ENCODE results near the gene SERPINA10. TPM values are rescaled to one million over a fixed set of nuclear protein-coding genes. Genes with fewer than 3 reads are reported as not detected.
A peak's percentile ranks its signal among the peaks of the same experiment; 100 is the strongest.

The SERPINA10 gene
- total and polyA plus RNA-seq, 2 of the 13 experiments (the other 11 are each of a cell fraction or from before 2014, with no cell fraction given) = 20.1 to 20.2 TPM

DNA sequence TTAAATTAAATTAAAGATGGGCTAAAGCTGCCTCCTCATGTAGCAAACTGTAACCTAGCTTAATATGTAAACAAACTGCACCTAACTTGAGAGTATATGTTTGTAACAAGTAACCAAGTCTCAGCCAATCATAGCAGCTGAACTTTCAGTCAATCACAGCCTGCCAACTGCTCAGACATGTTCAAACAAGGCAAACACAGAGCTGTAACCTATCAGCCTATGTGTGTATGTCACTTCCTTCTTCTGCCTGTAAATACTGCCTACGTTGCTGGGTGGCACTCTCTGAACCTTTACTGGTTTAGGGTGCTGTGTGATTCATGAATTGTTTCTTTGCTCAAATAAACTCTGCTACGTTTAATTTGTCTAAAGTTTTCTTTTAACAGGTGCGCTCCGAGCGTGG is 27.2 kb upstream of the SERPINA10 start (continued):
- TF ChIP-seq MYNN (CRISPR knock-in tag; IDR thresholded peaks at IDR 0.05; ENCODE audit: low read depth) = no peak
- TF ChIP-seq, protein P1, sequence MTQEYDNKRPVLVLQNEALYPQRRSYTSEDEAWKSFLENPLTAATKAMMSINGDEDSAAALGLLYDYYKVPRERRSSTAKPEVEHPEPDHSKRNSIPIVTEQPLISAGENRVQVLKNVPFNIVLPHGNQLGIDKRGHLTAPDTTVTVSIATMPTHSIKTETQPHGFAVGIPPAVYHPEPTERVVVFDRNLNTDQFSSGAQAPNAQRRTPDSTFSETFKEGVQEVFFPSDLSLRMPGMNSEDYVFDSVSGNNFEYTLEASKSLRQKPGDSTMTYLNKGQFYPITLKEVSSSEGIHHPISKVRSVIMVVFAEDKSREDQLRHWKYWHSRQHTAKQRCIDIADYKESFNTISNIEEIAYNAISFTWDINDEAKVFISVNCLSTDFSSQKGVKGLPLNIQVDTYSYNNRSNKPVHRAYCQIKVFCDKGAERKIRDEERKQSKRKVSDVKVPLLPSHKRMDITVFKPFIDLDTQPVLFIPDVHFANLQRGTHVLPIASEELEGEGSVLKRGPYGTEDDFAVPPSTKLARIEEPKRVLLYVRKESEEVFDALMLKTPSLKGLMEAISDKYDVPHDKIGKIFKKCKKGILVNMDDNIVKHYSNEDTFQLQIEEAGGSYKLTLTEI (CRISPR knock-in tag; conservative IDR thresholded peaks at IDR 0.05) = no peak
- no peak for TF ChIP-seq ZBTB1 (CRISPR knock-in tag; IDR thresholded peaks at IDR 0.05; ENCODE audit: borderline replicate concordance)
- no peak for TF ChIP-seq SRY (CRISPR knock-in tag; IDR thresholded peaks at IDR 0.05)
- TF ChIP-seq ZNF383 (CRISPR knock-in tag; IDR thresholded peaks at IDR 0.05; ENCODE audit: borderline replicate concordance) = no peak
- no peak for TF ChIP-seq ZNF772 (CRISPR knock-in tag; IDR thresholded peaks at IDR 0.05)
- no peak for TF ChIP-seq RELA (CRISPR knock-in tag; IDR thresholded peaks at IDR 0.05)
- TF ChIP-seq SIX4 (CRISPR knock-in tag; IDR thresholded peaks at IDR 0.05) = no peak
- TF ChIP-seq MED8 (CRISPR knock-in tag; IDR thresholded peaks at IDR 0.05; ENCODE audit: insufficient replicate concordance) = no peak
- TF ChIP-seq SCMH1 (CRISPR knock-in tag; IDR thresholded peaks at IDR 0.05; ENCODE audit: borderline replicate concordance) = no peak
- no peak for TF ChIP-seq ZNF558 (CRISPR knock-in tag; IDR thresholded peaks at IDR 0.05; ENCODE audit: borderline replicate concordance)
- no peak for TF ChIP-seq ZNF337 (CRISPR knock-in tag; IDR thresholded peaks at IDR 0.05; ENCODE audit: borderline replicate concordance, low read depth)
- TF ChIP-seq ZNF136 (CRISPR knock-in tag; IDR thresholded peaks at IDR 0.05; ENCODE audit: low read depth) = no peak
- TF ChIP-seq ZNF792 (CRISPR knock-in tag; IDR thresholded peaks at IDR 0.05) = peak; percentile 61; the same call in 1 of the 2 replicates
- peak; percentile 69 for TF ChIP-seq CREM (IDR thresholded peaks at IDR 0.05)
- TF ChIP-seq CREM (CRISPR knock-in tag; IDR thresholded peaks at IDR 0.05) = no peak
- no peak for TF ChIP-seq KDM4B (CRISPR knock-in tag; IDR thresholded peaks at IDR 0.05)
- TF ChIP-seq, protein P2, sequence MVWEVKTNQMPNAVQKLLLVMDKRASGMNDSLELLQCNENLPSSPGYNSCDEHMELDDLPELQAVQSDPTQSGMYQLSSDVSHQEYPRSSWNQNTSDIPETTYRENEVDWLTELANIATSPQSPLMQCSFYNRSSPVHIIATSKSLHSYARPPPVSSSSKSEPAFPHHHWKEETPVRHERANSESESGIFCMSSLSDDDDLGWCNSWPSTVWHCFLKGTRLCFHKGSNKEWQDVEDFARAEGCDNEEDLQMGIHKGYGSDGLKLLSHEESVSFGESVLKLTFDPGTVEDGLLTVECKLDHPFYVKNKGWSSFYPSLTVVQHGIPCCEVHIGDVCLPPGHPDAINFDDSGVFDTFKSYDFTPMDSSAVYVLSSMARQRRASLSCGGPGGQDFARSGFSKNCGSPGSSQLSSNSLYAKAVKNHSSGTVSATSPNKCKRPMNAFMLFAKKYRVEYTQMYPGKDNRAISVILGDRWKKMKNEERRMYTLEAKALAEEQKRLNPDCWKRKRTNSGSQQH (CRISPR knock-in tag; IDR thresholded peaks at IDR 0.05; ENCODE audit: low read depth) = no peak
- no peak for TF ChIP-seq MAF1 (CRISPR knock-in tag; IDR thresholded peaks at IDR 0.05; ENCODE audit: borderline replicate concordance)
- no peak for TF ChIP-seq HHEX (CRISPR knock-in tag; IDR thresholded peaks at IDR 0.05)
- no peak for TF ChIP-seq SAFB2 (CRISPR knock-in tag; IDR thresholded peaks at IDR 0.05; ENCODE audit: borderline replicate concordance, low read depth)
- no peak for TF ChIP-seq ZNF34 (CRISPR knock-in tag; IDR thresholded peaks at IDR 0.05; ENCODE audit: borderline replicate concordance)
- TF ChIP-seq, protein P3, sequence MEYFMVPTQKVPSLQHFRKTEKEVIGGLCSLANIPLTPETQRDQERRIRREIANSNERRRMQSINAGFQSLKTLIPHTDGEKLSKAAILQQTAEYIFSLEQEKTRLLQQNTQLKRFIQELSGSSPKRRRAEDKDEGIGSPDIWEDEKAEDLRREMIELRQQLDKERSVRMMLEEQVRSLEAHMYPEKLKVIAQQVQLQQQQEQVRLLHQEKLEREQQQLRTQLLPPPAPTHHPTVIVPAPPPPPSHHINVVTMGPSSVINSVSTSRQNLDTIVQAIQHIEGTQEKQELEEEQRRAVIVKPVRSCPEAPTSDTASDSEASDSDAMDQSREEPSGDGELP (IDR thresholded peaks at IDR 0.05; ENCODE audit: borderline replicate concordance, low read depth) = 0 out of 2 replicates have a peak, but pooled peaks have one; percentile 17
- TF ChIP-seq SMYD3 (CRISPR knock-in tag; IDR thresholded peaks at IDR 0.05) = no peak
- TF ChIP-seq, protein P4, sequence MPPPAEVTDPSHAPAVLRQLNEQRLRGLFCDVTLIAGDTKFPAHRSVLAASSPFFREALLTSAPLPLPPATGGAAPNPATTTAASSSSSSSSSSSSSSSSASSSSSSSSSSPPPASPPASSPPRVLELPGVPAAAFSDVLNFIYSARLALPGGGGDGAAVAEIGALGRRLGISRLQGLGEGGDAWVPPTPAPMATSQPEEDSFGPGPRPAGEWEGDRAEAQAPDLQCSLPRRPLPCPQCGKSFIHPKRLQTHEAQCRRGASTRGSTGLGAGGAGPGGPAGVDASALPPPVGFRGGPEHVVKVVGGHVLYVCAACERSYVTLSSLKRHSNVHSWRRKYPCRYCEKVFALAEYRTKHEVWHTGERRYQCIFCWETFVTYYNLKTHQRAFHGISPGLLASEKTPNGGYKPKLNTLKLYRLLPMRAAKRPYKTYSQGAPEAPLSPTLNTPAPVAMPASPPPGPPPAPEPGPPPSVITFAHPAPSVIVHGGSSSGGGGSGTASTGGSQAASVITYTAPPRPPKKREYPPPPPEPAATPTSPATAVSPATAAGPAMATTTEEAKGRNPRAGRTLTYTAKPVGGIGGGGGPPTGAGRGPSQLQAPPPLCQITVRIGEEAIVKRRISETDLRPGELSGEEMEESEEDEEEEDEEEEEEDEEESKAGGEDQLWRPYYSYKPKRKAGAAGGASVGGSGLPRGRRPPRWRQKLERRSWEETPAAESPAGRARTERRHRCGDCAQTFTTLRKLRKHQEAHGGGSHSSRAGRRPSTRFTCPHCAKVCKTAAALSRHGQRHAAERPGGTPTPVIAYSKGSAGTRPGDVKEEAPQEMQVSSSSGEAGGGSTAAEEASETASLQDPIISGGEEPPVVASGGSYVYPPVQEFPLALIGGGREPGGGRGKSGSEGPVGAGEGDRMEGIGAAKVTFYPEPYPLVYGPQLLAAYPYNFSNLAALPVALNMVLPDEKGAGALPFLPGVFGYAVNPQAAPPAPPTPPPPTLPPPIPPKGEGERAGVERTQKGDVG (CRISPR knock-in tag; IDR thresholded peaks at IDR 0.05; ENCODE audit: borderline replicate concordance) = no peak
- no peak; the same call in 1 of the 2 replicates for TF ChIP-seq FOXP1 (IDR thresholded peaks at IDR 0.05)
- TF ChIP-seq FOXP1 (CRISPR knock-in tag; IDR thresholded peaks at IDR 0.05) = peak; percentile 62

All from HepG2 (cell line).